ENCODE results near the gene ADD2.

Gene ADD2

DNA sequence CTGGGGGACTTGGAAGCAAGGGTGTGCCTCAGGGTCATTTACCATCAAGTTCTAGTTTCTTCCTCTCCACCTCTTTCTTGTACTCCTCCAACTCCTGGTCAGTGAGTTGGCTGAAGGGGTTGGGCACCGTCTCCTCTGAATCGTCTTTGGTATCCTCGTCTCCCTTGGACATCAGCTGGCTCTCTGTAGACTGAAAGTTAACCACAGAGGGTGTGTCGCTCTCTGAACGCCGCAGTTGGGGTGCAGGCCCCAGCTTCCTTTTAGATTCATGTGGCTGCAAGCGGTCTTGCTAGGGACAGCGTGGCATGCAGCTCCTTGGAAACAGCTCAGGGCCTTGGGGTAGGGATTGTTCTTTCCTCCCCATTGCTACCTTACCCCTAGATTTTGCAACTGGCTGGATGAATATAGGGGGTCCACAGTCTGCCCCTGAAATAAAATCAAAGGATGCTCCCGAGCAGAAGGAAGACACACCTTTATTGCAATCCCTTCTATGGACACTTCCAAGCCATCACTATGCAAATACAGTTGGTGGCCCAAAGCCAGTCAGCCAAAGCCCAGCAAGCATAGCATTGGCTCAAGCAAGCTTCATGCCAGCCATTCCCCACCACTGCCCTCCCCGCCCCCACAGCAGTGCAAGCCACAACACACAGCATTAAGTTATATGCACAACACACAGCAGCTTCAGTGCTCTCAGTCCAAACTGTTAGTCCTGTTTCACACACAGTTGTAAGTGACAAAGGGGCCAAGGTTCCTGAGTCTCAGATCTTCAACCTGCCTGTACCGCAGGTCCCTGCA, 93.2 kb downstream of the ADD2 start:
- Histone ChIP-seq H3K9me3 (ENCODE audit: control insufficient read depth, low read depth, low read length) (no peaks in the 10 kb centered on the region), H3K9ac (ENCODE audit: low read length) (no peak overlapping the region), H3K4me3 (ENCODE audit: low read length) (no peak overlapping the region), H3K4me1 (ENCODE audit: control insufficient read depth, low read depth, low read length) (no peaks in the 10 kb centered on the region), H3K27ac (ENCODE audit: low read length) (no peak overlapping the region), H3K36me3 (ENCODE audit: control insufficient read depth, low read depth, low read length) (peaks cover 76% of the 10 kb centered on the region), H3K27me3 (ENCODE audit: control insufficient read depth, insufficient read depth, low read length) (no peaks in the 10 kb centered on the region)

DNA sequence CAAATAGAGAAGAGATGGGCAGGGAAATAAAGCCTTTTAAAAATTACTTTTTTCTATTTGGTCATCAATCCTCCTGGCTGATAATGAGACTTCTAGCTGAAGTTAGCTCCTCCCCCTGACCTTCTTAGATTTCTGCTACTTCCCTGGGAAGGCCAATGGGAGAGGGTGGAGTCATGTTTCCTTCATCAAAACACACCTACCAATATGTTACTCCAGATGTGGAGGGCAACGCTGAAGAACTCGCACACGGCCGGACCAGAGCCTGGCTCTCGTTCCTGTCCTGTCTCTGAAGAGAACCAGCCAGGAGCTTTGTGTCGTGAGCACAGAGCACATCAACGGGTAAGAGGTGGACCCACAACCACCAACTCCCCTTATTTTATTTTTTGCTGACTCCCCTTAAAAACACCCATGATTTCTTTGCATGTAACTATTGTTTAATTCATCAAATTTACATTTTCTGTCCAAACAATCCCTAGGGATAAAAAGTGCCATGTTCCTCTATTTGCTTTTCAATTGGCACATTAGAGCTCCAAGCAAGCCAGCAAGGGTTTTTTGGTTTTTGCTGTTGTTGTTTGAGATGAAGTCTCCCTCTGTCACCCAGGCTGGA, 94.9 kb downstream of the ADD2 start:
- H3K9me3 ChIP-seq (ENCODE audit: control insufficient read depth, low read depth, low read length), result no peaks in the 10 kb centered on the region
- no peak overlapping the region for H3K4me3 ChIP-seq (ENCODE audit: low read length)
- no peaks in the 10 kb centered on the region for H3K27me3 ChIP-seq (ENCODE audit: control insufficient read depth, insufficient read depth, low read length)
- peaks cover 81% of the 10 kb centered on the region for H3K36me3 ChIP-seq (ENCODE audit: control insufficient read depth, low read depth, low read length)
- H3K4me1 ChIP-seq (ENCODE audit: control insufficient read depth, low read depth, low read length), result no peaks in the 10 kb centered on the region
- H3K9ac ChIP-seq (ENCODE audit: low read length), result no peak overlapping the region
- no peak overlapping the region for H3K27ac ChIP-seq (ENCODE audit: low read length)

DNA sequence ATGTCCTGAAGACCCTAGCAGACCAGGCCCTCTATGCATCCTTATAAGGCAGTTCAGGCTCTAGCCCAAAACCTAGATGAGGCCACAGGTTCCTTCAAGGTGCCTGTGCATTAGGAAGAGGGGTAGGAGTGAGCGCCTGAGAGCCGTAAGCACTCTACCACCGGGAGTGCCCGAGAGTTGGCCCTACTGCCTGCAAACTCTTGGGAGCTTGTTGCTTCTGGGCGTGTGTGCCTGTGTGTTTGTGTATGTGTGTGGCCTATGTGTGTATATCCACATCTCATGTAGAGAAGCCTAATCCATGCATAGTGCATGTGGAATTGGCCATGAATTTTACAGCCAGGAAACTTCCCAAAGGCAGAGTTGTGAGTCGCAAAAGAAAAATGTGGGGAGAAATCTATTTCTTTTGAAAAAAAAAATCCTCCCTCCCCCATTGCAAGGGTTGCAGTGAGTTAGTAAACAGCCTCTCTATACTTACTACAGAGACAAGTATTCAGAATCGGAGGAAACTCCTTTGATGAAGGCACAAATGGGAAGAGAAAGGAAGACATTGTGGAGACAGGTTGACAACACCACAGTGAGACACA, 96.8 kb downstream of the ADD2 start:
- no peaks in the 10 kb centered on the region for H3K27me3 ChIP-seq (ENCODE audit: control insufficient read depth, insufficient read depth, low read length)
- no peak overlapping the region for H3K4me3 ChIP-seq (ENCODE audit: low read length)
- no peak overlapping the region for H3K9ac ChIP-seq (ENCODE audit: low read length)
- H3K4me1 ChIP-seq (ENCODE audit: control insufficient read depth, low read depth, low read length), result no peaks in the 10 kb centered on the region
- peaks cover 79% of the 10 kb centered on the region for H3K36me3 ChIP-seq (ENCODE audit: control insufficient read depth, low read depth, low read length)
- no peak overlapping the region for H3K27ac ChIP-seq (ENCODE audit: low read length)
- H3K9me3 ChIP-seq (ENCODE audit: control insufficient read depth, low read depth, low read length), result no peaks in the 10 kb centered on the region

DNA sequence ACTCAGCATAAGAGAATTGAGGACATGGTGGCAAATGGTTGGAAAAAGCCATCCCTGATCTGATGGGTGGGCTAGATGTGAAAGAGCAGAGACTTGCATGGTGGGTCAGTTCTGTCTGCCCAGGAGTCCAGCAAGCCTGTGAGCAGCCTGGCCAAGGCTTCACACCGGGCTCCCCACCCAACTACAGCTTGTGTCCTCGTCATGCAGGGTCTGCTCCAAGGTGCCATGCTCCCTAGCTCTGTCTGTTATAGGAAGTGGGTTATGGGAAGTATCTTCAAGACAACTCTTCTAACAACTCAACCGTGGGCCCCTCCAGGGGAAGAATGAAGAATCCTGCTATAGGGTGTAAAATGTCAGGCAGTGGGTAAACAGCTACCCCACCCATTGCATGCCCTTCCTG, 97.4 kb downstream of the ADD2 start:
- Histone ChIP-seq H3K27me3 (ENCODE audit: control insufficient read depth, insufficient read depth, low read length) (no peaks in the 10 kb centered on the region), H3K27ac (ENCODE audit: low read length) (no peak overlapping the region), H3K9me3 (ENCODE audit: control insufficient read depth, low read depth, low read length) (no peaks in the 10 kb centered on the region), H3K4me3 (ENCODE audit: low read length) (no peak overlapping the region), H3K9ac (ENCODE audit: low read length) (no peak overlapping the region), H3K4me1 (ENCODE audit: control insufficient read depth, low read depth, low read length) (no peaks in the 10 kb centered on the region), H3K36me3 (ENCODE audit: control insufficient read depth, low read depth, low read length) (peaks cover 74% of the 10 kb centered on the region)

DNA sequence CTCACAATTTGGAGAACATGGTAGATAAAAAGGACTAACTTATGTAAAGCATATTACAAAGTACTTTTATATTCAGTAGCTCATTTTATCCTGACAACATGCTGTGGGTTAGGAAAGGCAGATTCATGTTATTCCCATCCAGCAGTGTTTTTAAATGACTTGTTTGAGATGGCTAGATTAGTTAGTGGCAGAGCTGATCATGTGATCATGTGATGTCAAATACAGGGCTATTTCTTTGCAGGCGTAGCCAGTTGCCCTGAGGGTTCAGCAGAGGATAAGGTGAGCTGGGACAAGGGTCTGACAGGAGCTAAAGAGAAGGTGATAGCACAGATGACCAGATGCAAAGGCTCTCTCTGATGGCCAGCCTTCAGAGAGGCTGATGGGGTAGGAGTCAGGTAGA, 97.8 kb downstream of the ADD2 start:
- no peaks in the 10 kb centered on the region for H3K9me3 ChIP-seq (ENCODE audit: control insufficient read depth, low read depth, low read length)
- no peaks in the 10 kb centered on the region for H3K27me3 ChIP-seq (ENCODE audit: control insufficient read depth, insufficient read depth, low read length)
- peaks cover 70% of the 10 kb centered on the region for H3K36me3 ChIP-seq (ENCODE audit: control insufficient read depth, low read depth, low read length)
- H3K4me1 ChIP-seq (ENCODE audit: control insufficient read depth, low read depth, low read length), result no peaks in the 10 kb centered on the region
- no peak overlapping the region for H3K27ac ChIP-seq (ENCODE audit: low read length)
- H3K9ac ChIP-seq (ENCODE audit: low read length), result no peak overlapping the region
- H3K4me3 ChIP-seq (ENCODE audit: low read length), result no peak overlapping the region

DNA sequence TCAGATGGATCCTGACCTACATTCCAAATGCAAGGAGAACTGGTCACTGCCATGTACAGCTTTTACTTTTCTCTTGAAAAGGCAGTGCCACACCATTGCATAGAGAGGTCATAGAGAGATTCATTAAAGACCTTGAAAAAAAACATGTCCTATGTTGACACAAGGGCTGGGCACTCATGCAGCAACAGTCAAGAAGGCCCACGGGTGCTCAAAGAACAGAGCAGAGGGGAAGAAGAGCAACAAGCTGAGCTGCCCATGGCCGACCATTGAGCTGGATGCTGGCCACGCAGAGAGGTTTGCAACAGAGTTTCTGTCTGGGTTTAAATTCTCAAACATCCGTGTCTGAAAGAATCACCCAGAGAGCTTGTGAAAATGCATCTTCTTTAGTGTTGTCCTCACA, 99.1 kb downstream of the ADD2 start:
- H3K4me3 ChIP-seq (ENCODE audit: low read length), result no peak overlapping the region
- no peak overlapping the region for H3K9ac ChIP-seq (ENCODE audit: low read length)
- H3K27ac ChIP-seq (ENCODE audit: low read length), result no peak overlapping the region
- H3K36me3 ChIP-seq (ENCODE audit: control insufficient read depth, low read depth, low read length), result peaks cover 68% of the 10 kb centered on the region
- no peaks in the 10 kb centered on the region for H3K4me1 ChIP-seq (ENCODE audit: control insufficient read depth, low read depth, low read length)
- H3K9me3 ChIP-seq (ENCODE audit: control insufficient read depth, low read depth, low read length), result no peaks in the 10 kb centered on the region
- H3K27me3 ChIP-seq (ENCODE audit: control insufficient read depth, insufficient read depth, low read length), result no peaks in the 10 kb centered on the region

DNA sequence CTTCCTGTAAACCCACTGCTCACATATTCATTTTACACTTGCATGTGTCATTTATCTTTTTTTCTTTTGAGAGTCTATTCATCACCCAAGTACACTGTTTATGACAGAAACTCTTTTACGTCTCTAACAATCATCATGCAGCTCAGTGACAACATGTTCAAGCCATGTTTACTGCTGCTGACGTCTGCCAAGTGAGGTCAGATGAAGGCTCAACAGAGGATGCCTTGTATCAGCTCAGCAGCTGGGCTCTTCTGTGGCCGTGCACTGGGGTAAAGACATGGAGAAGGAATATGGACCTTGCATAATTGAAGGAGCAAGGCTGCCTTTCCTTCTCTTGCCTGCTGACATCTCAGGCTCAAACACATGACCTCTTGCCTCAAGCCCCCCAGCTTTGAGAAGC, 99.6 kb downstream of the ADD2 start:
- Histone ChIP-seq H3K4me1 (ENCODE audit: control insufficient read depth, low read depth, low read length) (no peaks in the 10 kb centered on the region), H3K9me3 (ENCODE audit: control insufficient read depth, low read depth, low read length) (no peaks in the 10 kb centered on the region), H3K4me3 (ENCODE audit: low read length) (no peak overlapping the region), H3K36me3 (ENCODE audit: control insufficient read depth, low read depth, low read length) (peaks cover 73% of the 10 kb centered on the region), H3K27me3 (ENCODE audit: control insufficient read depth, insufficient read depth, low read length) (no peaks in the 10 kb centered on the region), H3K27ac (ENCODE audit: low read length) (no peak overlapping the region), H3K9ac (ENCODE audit: low read length) (no peak overlapping the region)

DNA sequence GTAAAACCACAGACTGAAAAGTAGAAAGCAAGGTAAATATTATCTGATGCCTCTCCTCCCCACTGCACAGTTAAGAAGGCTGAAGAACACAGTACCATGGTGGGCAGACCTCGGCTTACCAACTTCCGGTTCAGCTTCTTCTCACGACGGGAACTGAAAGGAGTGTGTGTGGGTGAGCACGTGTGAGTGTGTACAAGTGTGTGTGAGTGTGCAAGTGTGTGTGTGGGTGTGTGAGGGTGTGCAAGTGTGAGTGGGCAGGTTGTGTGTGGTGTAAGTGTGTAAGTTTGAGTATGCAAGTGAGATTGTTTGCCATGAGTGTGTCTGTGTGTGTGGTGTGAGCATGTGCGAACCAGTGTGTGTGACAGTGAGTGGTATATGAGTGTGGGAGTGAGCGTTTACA, 103.5 kb downstream of the ADD2 start:
- no peaks in the 10 kb centered on the region for H3K27me3 ChIP-seq (ENCODE audit: control insufficient read depth, insufficient read depth, low read length)
- H3K27ac ChIP-seq (ENCODE audit: low read length), result no peak overlapping the region
- H3K4me1 ChIP-seq (ENCODE audit: control insufficient read depth, low read depth, low read length), result no peaks in the 10 kb centered on the region
- no peaks in the 10 kb centered on the region for H3K9me3 ChIP-seq (ENCODE audit: control insufficient read depth, low read depth, low read length)
- peaks cover 63% of the 10 kb centered on the region for H3K36me3 ChIP-seq (ENCODE audit: control insufficient read depth, low read depth, low read length)
- H3K4me3 ChIP-seq (ENCODE audit: low read length), result no peak overlapping the region
- H3K9ac ChIP-seq (ENCODE audit: low read length), result no peak overlapping the region

DNA sequence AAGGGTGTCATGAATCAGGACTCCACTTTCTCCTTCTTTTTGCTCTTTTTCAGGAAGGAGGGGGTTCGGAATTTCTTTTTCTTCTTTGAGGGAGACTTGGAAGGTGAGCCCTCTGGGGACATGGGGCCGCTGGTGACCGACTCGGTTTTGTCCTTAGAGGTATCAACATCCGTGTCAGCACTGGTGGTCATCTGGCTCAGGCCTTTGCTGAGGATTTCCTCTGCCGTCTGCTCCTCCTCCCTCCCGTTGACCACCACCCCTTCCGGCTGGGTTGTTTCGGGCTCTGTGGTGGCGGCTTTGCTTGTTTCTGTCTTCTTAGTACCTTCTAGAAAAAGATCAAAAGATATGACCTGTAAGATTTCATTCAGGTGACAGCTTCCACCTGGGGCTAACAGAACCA, 104.6 kb downstream of the ADD2 start:
- Histone ChIP-seq H3K4me3 (ENCODE audit: low read length) (no peak overlapping the region), H3K27ac (ENCODE audit: low read length) (no peak overlapping the region), H3K27me3 (ENCODE audit: control insufficient read depth, insufficient read depth, low read length) (no peaks in the 10 kb centered on the region), H3K9ac (ENCODE audit: low read length) (no peak overlapping the region), H3K36me3 (ENCODE audit: control insufficient read depth, low read depth, low read length) (peaks cover 52% of the 10 kb centered on the region), H3K4me1 (ENCODE audit: control insufficient read depth, low read depth, low read length) (no peaks in the 10 kb centered on the region), H3K9me3 (ENCODE audit: control insufficient read depth, low read depth, low read length) (no peaks in the 10 kb centered on the region)

DNA sequence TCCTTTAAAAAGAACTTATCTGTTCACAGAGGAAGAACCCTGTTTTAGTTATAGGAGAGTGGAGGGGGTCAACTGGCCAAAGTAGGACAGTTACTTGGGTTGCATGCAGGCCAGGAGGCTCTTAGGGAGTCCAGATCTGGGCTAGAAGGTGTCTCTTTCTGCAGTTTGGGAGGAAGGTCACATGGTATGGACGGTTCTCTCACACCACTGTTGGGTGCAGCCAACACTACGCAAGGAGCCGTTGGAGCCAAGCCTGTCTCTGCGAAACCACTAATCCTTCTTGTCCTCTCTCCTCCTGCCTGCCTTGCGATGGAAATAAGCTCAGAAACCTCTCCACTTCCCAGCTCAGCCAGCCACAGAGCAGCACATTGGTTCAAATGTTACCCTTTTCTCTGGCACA, 108.4 kb downstream of the ADD2 start:
- no peak overlapping the region for H3K27ac ChIP-seq (ENCODE audit: low read length)
- H3K9me3 ChIP-seq (ENCODE audit: control insufficient read depth, low read depth, low read length), result no peaks in the 10 kb centered on the region
- H3K9ac ChIP-seq (ENCODE audit: low read length), result no peak overlapping the region
- H3K27me3 ChIP-seq (ENCODE audit: control insufficient read depth, insufficient read depth, low read length), result peaks cover under 1% of the 10 kb centered on the region
- peaks cover 26% of the 10 kb centered on the region for H3K36me3 ChIP-seq (ENCODE audit: control insufficient read depth, low read depth, low read length)
- peaks cover 11% of the 10 kb centered on the region for H3K4me1 ChIP-seq (ENCODE audit: control insufficient read depth, low read depth, low read length)
- H3K4me3 ChIP-seq (ENCODE audit: low read length), result no peak overlapping the region

DNA sequence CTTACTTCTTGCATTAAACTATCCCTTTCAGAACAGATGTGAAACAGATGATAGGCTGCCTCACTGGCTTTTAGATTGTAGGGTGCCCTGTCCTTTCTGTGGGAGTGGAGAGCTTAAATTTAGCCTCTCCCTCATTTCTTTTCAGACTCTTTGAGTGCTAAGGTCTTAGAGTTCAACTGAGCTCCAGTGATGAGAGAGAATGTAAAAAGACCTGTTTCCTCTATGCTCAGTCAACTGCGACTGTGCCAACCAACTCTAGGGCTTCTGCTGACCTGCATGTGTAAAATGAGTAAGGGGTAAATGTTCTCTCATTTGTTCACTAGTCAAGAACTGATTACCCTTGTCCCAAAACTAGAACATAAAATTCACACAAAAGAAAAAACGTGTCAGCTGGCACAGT, 109.5 kb downstream of the ADD2 start:
- Histone ChIP-seq H3K4me1 (ENCODE audit: control insufficient read depth, low read depth, low read length) (peaks cover 11% of the 10 kb centered on the region), H3K4me3 (ENCODE audit: low read length) (no peak overlapping the region), H3K27me3 (ENCODE audit: control insufficient read depth, insufficient read depth, low read length) (peaks cover 11% of the 10 kb centered on the region), H3K36me3 (ENCODE audit: control insufficient read depth, low read depth, low read length) (peaks cover 20% of the 10 kb centered on the region), H3K9me3 (ENCODE audit: control insufficient read depth, low read depth, low read length) (no peaks in the 10 kb centered on the region), H3K27ac (ENCODE audit: low read length) (no peak overlapping the region), H3K9ac (ENCODE audit: low read length) (no peak overlapping the region)

DNA sequence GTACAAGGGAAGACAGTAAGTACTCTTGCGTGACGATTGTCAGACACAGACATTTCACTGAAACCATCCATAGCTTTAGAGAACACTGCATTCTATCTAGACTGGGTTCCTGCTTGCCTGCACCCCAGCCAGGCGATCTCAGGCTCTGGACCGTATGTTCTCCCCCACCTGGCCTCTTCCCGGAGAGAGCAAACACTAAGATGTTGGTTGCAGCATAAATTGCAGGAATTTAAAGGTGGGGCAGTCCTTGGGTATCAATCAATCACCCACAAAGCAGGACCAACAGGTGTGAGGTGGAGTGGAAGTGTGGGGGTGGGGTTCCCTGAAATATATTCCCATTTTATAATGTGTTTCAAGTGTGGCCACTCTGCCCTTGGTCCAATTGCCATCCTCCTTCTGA, 110.8 kb downstream of the ADD2 start:
- peaks cover 11% of the 10 kb centered on the region for H3K4me1 ChIP-seq (ENCODE audit: control insufficient read depth, low read depth, low read length)
- no peak overlapping the region for H3K27ac ChIP-seq (ENCODE audit: low read length)
- H3K27me3 ChIP-seq (ENCODE audit: control insufficient read depth, insufficient read depth, low read length), result peaks cover 17% of the 10 kb centered on the region
- no peak overlapping the region for H3K9ac ChIP-seq (ENCODE audit: low read length)
- H3K9me3 ChIP-seq (ENCODE audit: control insufficient read depth, low read depth, low read length), result no peaks in the 10 kb centered on the region
- H3K36me3 ChIP-seq (ENCODE audit: control insufficient read depth, low read depth, low read length), result peaks cover 8% of the 10 kb centered on the region
- no peak overlapping the region for H3K4me3 ChIP-seq (ENCODE audit: low read length)
